Stimulated activated effector memory CD8-positive, alpha-beta T cell treated with anti-CD3 and anti-CD28 coated beads, Interleukin-12 subunit alpha, Interleukin-12 subunit beta, amount 100 ng/mL, for 72 hours (primary cell): ENCODE results near the gene ITGA2.
A peak's percentile ranks its signal among the peaks of the same experiment; 100 is the strongest.
"Not testable (repeated sequence)": the region's sequence is repeated elsewhere in the genome, so short reads cannot be mapped to it uniquely, and the experiment has no call there.

ENCODE experiments used
- ATAC-seq: fragments of 150-1000 bp; cut with Tn5 transposase; 2 replicates; pipeline ENCODE4 v1.10.0; 2021
- DNase-seq, 2 donors: peaks; one replicate each; pipeline ENCODE4 v3.0.0; 2021 to 2022; ENCODE audit warnings: low spot score in 2 of 2
- H3K27ac Mint-ChIP-seq: one replicate; pipeline ENCODE4 v1.8.0; 2022; ENCODE audit warnings: mild to moderate bottlenecking, mixed read lengths
- H3K36me3 Mint-ChIP-seq: one replicate; pipeline ENCODE4 v1.8.0; 2022; ENCODE audit warnings: mild to moderate bottlenecking, mixed read lengths
- H3K4me1 Mint-ChIP-seq: one replicate; pipeline ENCODE4 v1.8.0; 2022; ENCODE audit warnings: mixed read lengths
- H3K4me3 Mint-ChIP-seq: one replicate; pipeline ENCODE4 v1.8.0; 2022; ENCODE audit warnings: mild to moderate bottlenecking, mixed read lengths
- H3K9me3 Mint-ChIP-seq: one replicate; pipeline ENCODE4 v1.8.0; 2022; ENCODE audit warnings: mixed read lengths

Gene ITGA2

DNA sequence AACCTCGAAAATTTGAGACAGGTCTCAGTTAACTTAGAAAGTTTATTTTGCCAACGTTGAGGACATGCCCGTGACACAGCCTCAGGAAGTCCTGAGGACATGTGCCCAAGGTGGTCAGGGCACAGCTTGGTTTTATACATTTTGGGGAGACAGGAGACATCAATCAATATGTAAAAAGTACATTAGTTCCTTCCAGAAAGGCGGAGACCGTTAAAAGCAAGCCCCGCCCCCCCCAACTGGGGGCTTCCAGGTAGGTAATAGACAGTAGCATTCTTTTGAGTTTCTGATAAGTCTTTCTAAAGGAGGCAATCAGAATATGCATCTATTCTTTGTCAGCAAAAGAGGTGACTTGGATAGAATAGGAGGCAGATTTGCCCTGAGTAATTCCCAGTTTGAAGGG is 121.0 kb downstream of the ITGA2 start:
- no peaks in the 10 kb centered on the region for H3K9me3 Mint-ChIP-seq
- H3K36me3 Mint-ChIP-seq = no peaks in the 10 kb centered on the region
- ATAC-seq (peak; percentile 1), DNase-seq (no peak)
- H3K27ac Mint-ChIP-seq = peak overlapping the region; percentile 89
- H3K4me3 Mint-ChIP-seq = peak overlapping the region; percentile 89
- H3K4me1 Mint-ChIP-seq = peaks cover 24% of the 10 kb centered on the region

DNA sequence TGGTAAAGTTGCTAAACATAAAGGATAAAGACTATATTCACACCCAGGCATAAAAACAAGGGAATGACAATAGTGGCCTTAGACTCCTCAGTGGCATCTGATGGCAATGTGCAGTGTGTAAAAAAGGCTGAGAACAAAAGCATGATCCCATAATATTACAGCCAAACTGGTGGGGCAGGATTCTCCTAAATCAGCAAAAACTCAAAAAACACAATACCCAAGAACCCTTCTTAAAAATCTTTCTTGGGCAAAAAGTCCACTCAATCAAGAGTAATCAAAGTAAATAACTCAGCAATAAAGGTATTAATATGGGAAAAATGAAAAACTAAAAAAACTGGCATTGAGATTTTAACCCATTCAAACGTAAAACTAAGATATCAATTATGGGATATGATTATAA is 122.0 kb downstream of the ITGA2 start:
- no peak overlapping the region for H3K4me3 Mint-ChIP-seq
- H3K4me1 Mint-ChIP-seq = peaks cover 14% of the 10 kb centered on the region

DNA sequence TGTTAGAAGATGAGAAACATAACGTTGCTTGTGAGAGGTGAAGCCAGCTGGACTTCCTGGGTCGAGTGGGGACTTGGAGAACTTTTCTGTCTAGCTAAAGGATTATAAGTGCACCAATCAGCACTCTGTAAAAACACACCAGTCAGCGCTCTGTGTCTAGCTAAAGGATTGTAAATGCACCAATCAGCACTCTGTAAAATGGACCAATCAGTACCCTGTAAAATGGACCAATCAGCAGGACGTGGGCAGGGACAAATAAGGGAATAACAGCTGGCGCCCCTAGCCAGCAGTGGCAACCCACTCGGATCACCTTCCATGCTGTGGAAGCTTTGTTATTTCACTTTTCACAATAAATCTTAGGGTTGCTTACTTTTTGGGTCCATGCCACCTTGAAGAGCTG is 123.2 kb downstream of the ITGA2 start:
- not testable (repeated sequence) for H3K4me3 Mint-ChIP-seq, H3K9me3 Mint-ChIP-seq, H3K27ac Mint-ChIP-seq, H3K36me3 Mint-ChIP-seq, DNase-seq, ATAC-seq
- peaks cover 12% of the 10 kb centered on the region for H3K4me1 Mint-ChIP-seq

More for the DNA sequence above, 122.0 kb downstream of the ITGA2 start:
- ATAC-seq (no peak), DNase-seq (no peak)
- no peaks in the 10 kb centered on the region for H3K36me3 Mint-ChIP-seq
- no peaks in the 10 kb centered on the region for H3K9me3 Mint-ChIP-seq
- H3K27ac Mint-ChIP-seq = no peak overlapping the region

DNA sequence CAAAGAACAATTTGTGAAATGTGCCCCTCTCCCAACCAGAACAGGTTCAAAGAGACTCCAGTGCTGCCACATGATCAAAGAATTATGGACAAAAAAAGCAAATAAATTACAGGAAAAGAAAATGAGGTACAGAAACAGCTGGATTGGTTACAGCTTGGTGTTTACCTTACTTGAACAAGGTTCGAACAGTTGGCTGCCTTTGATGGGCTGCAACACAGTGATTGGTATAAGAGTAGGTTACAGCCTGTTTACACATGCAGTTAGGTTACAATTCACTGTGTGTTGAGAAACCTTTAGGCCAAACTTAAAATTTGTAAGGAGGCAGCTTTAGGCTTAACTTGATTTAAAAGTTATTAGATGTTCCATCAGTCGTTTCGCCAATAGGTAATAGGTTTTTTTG is 123.8 kb downstream of the ITGA2 start:
- H3K4me1 Mint-ChIP-seq = peaks cover 12% of the 10 kb centered on the region
- no peak for DNase-seq
- H3K4me3 Mint-ChIP-seq = no peak overlapping the region
- H3K27ac Mint-ChIP-seq = no peak overlapping the region
- H3K36me3 Mint-ChIP-seq = no peaks in the 10 kb centered on the region
- no peak for ATAC-seq
- no peaks in the 10 kb centered on the region for H3K9me3 Mint-ChIP-seq

DNA sequence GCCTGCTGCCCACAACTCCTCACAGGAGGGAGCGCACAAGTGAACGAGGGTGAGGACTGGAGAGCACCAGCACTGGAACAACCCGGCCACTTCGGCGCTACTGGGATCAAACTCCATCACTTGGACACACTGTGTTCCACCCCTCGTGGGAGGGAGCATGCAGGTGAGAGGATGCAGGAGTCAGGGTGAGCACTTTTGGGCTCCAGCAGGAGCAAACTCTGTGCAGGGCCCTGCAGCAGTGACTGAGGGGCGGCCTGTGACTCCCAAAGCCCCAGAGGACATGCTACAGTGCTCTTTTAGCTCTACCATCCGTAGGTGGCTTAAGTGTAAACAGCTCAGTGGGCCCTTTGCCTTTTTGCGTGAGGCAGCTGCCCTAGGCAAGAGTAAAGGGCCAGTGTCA is 124.8 kb downstream of the ITGA2 start:
- H3K27ac Mint-ChIP-seq = no peak overlapping the region
- H3K4me3 Mint-ChIP-seq = no peak overlapping the region
- H3K4me1 Mint-ChIP-seq = peaks cover 12% of the 10 kb centered on the region
- H3K36me3 Mint-ChIP-seq = no peaks in the 10 kb centered on the region
- ATAC-seq (no peak), DNase-seq (no peak)
- no peaks in the 10 kb centered on the region for H3K9me3 Mint-ChIP-seq

DNA sequence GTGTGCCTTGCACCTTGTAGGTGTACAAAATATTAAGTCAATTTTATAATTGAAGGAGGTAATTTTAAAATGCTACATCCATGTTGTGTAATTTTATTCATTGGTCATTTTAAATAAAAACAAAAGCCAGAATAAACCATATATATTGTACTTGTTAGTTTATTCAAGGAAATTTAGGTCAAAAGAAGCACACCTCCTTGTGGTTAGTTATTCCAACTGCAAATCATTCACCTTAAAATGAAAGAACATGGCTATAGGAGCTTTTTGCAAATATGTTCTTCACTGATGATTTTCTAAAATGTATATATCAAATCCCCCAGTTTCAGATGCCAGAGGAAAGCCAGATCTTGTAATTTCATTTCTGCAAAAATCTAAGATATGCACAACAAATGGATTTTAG is 125.8 kb downstream of the ITGA2 start:
- Mint-ChIP-seq H3K27ac (no peak overlapping the region), H3K4me1 (peaks cover 10% of the 10 kb centered on the region), H3K9me3 (no peaks in the 10 kb centered on the region), H3K4me3 (no peak overlapping the region), H3K36me3 (no peaks in the 10 kb centered on the region)
- ATAC-seq (no peak), DNase-seq (no peak)

DNA sequence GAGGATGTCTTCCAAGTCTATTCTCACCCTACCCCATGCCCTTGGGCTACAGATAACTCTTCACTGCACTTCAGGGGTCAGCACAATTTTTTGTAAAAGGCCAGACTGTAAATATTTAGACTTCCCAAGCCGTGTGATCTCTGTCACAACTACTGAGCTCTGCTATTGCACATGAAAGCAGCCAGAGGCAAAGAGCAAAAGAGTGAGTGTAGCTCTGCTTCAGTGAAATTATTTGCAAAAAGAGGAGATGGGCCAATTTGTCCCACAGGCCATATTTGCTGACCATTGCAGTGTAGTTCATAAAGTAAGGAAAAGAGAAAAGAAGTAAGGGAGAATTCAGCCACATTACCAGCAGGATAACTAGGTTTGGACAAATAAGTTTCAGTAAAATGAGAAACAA is 127.4 kb downstream of the ITGA2 start:
- no peak for ATAC-seq
- H3K4me3 Mint-ChIP-seq = no peak overlapping the region
- no peaks in the 10 kb centered on the region for H3K9me3 Mint-ChIP-seq
- H3K27ac Mint-ChIP-seq = no peak overlapping the region
- no peak for DNase-seq
- no peaks in the 10 kb centered on the region for H3K4me1 Mint-ChIP-seq
- no peaks in the 10 kb centered on the region for H3K36me3 Mint-ChIP-seq

DNA sequence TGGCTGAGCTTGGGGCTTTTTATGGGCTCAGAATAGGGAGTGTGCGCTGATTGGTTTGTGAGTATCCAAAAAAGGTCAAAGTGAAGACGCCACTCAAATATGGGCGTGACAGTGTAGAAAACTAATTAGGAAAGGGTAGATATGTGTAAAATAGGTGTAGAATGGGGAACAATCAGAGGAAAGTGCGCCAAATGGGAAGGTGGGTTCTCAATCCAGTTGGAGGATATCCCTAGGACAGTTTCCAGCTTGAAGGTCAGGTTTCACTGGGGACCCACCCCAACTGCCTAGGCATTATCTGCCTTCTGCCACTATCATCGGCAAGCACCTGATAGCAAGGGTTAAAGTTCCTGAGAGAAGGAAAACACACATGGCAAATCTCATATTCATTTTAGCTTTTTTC is 129.7 kb downstream of the ITGA2 start:
- no peak for DNase-seq

DNA sequence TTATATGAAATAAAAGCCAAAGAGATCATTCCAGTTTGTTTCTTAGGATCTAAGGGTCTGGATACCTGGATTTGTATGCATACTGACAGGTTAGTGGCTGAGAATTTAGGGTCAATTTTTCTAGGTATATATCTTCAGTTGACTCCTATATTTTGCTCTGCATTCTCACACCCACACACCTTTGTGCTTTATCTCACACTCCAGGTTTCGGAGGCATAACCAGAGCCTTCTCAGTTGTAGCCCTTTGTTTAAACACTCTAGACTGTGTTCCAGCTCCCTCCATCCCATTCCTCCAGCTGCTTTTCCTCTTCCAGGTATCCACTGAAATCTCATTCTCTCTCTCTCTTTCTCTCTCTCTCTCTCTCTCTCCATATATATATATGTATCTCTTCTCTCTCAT is 131.0 kb downstream of the ITGA2 start:
- no peaks in the 10 kb centered on the region for H3K9me3 Mint-ChIP-seq
- no peak overlapping the region for H3K27ac Mint-ChIP-seq
- H3K4me1 Mint-ChIP-seq = no peaks in the 10 kb centered on the region
- DNase-seq = no peak
- H3K4me3 Mint-ChIP-seq = no peak overlapping the region
- H3K36me3 Mint-ChIP-seq = no peaks in the 10 kb centered on the region
- ATAC-seq = no peak

More for the DNA sequence above, 129.7 kb downstream of the ITGA2 start:
- no peak overlapping the region for H3K27ac Mint-ChIP-seq
- no peaks in the 10 kb centered on the region for H3K4me1 Mint-ChIP-seq
- no peak overlapping the region for H3K4me3 Mint-ChIP-seq
- no peak for ATAC-seq
- no peaks in the 10 kb centered on the region for H3K9me3 Mint-ChIP-seq
- no peaks in the 10 kb centered on the region for H3K36me3 Mint-ChIP-seq

DNA sequence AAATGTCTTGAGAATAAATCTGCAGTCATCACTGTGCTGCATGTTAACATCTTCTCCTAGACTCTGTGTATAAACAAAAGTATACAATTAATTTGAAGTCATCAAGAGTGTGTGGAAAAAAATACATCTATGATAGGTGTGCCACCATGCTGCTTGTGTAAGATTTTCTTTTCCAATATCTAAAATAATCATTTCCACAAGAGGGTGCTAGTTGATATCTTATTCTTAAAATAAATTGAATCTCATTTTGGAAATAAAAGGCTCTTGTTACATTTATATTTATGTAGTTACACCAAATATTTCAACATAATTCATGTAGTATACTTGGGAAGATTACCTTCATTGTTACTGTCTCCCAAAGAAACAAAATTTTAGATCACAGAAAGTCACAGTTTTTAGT is 134.6 kb downstream of the ITGA2 start:
- no peaks in the 10 kb centered on the region for H3K9me3 Mint-ChIP-seq
- no peaks in the 10 kb centered on the region for H3K4me1 Mint-ChIP-seq
- no peak for DNase-seq
- H3K4me3 Mint-ChIP-seq = no peak overlapping the region
- no peak for ATAC-seq
- no peaks in the 10 kb centered on the region for H3K36me3 Mint-ChIP-seq
- H3K27ac Mint-ChIP-seq = no peak overlapping the region

DNA sequence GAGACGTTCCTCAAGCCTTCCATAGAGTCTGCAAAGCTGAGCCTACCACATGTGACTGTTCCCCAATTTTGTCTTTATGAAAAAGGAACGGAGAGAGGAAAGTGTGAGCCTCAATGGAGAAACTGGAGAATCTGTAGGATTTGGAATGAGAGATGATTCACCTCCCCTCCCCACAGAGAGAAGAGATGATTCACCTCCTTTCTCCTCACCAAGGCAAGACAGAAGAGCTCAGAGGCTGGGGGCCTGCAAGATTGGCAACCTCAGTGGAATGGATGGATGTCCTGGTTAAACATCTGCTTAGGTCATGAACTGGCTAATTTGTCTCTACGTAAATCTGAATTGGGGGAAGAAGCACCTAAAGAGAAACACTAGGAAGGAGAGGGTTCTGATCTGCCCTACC is 137.4 kb downstream of the ITGA2 start:
- Mint-ChIP-seq H3K9me3 (no peaks in the 10 kb centered on the region), H3K4me1 (no peaks in the 10 kb centered on the region), H3K27ac (no peak overlapping the region), H3K4me3 (no peak overlapping the region), H3K36me3 (no peaks in the 10 kb centered on the region)
- DNase-seq (no peak), ATAC-seq (no peak)

DNA sequence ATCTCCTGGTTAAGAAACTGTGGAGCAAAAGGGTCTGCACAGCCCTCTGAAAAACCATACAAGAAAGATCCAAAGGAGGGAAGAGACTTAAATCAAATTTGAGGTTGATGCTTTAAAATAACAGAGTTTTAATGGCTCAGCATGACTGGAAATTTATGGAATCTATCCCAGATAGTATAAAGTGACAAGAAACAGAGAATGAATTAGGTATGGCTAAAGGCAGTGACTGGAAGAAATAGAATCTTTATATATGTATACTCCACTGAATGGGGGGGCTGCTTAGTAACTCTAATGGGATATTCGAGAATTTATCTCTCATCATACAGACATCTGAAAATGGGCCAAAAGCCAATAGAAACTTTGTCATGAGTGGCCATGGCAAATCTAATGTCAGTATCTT is 138.0 kb downstream of the ITGA2 start:
- Mint-ChIP-seq H3K36me3 (no peaks in the 10 kb centered on the region), H3K4me1 (no peaks in the 10 kb centered on the region), H3K9me3 (no peaks in the 10 kb centered on the region), H3K27ac (no peak overlapping the region), H3K4me3 (no peak overlapping the region)
- no peak for ATAC-seq
- no peak for DNase-seq

DNA sequence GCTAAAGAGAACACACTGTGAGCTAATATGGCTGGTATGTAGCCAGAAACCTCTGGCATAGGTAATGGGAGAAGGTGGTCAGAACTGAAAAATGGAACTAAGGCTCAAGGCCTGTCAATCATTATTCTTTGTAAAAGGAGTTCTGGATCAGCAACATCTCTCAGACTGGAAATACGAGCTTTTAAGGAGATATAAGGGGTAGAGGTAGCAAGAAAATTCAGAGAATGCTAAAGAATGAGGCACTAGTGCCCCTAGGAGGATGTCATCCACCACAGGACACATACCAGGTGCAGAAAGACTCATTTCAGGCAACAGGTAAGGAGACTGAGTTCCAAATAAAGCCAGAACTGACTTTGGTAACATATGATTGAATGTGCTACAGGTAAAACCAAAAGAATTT is 139.3 kb downstream of the ITGA2 start:
- Mint-ChIP-seq H3K27ac (no peak overlapping the region), H3K4me3 (no peak overlapping the region), H3K4me1 (no peaks in the 10 kb centered on the region), H3K9me3 (no peaks in the 10 kb centered on the region), H3K36me3 (no peaks in the 10 kb centered on the region)
- ATAC-seq (no peak), DNase-seq (no peak)

DNA sequence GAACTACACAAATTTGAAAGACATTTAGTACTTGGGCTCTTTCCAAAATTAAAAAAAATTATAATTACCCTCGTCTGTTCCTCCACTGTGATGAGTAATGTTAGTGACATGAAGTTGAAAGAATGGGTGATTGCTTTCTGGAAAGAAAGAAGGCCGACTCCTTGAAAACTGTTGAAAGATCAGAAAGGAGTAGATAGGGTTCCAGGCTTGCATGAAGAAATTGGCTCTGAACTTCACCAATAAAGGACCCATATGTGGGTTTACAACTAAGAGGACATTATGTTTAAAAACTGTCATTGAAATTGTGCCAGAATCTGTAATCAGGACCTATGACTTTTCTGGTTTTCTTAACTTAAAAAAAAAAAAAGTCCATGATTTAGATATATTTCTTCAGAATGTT is 141.1 kb downstream of the ITGA2 start:
- Mint-ChIP-seq H3K4me3 (no peak overlapping the region), H3K27ac (no peak overlapping the region), H3K9me3 (no peaks in the 10 kb centered on the region), H3K4me1 (no peaks in the 10 kb centered on the region), H3K36me3 (no peaks in the 10 kb centered on the region)
- ATAC-seq (no peak), DNase-seq (no peak)

DNA sequence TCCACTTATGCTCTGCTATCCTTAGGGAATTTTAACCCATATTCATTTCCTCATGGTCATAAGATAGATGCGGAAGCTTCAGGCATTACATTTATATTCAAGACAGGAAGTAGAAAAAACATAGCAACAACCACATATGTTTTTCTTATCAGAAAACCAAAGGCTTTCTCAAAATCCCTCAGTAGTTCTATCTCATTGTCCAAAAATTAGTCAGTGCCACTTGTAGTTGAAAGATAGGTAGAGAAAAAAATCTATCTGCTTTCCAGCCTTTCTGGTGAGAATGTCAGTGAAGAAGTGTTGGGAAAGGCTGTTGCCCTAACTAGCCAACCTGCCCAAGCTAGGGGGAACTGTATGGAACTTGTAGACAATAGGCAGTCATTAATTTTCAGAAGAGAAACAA is 143.9 kb downstream of the ITGA2 start:
- no peaks in the 10 kb centered on the region for H3K4me1 Mint-ChIP-seq
- ATAC-seq = no peak
- no peaks in the 10 kb centered on the region for H3K36me3 Mint-ChIP-seq
- DNase-seq = no peak
- H3K9me3 Mint-ChIP-seq = no peaks in the 10 kb centered on the region
- no peak overlapping the region for H3K4me3 Mint-ChIP-seq
- H3K27ac Mint-ChIP-seq = no peak overlapping the region
